WTC11 (cell line): Measurements from ENCODE around the gene CDH20. TPM values are rescaled to one million over a fixed set of nuclear protein-coding genes. Genes with fewer than 3 reads are reported as not detected.

Experiments used
- ATAC-seq: fragments of 200-7000 bp; cut with Tn5 transposase; 2 replicates; pipeline ENCODE4 v1.10.0; 2021; ENCODE audit warnings: mild to moderate bottlenecking, moderate library complexity
- CTCF ChIA-PET: fragments of 300-600 bp; sonication (Branson Sonifier 250); formaldehyde crosslinking; loops from one replicate; lab custom pipeline; 2021; ENCODE audit warnings: antibody characterized with exemption; lab: Charles Lee
- POLR2A ChIA-PET: fragments of 350-600 bp; sonication (Branson Sonifier 250); formaldehyde crosslinking; loops from one replicate; lab custom pipeline; 2021; ENCODE audit warnings: antibody characterized with exemption; lab: Charles Lee
- DNase-seq: peaks from one replicate; pipeline ENCODE4 v3.0.0; 2021; ENCODE audit warnings: low spot score
- H3K27ac Mint-ChIP-seq: 2 replicates; pipeline ENCODE4 v1.8.0; 2021; ENCODE audit warnings: mixed read lengths
- H3K27me3 Mint-ChIP-seq: 2 replicates; pipeline ENCODE4 v1.8.0; 2021; ENCODE audit warnings: low read depth, mild to moderate bottlenecking, moderate library complexity, mixed read lengths
- H3K36me3 Mint-ChIP-seq: 2 replicates; pipeline ENCODE4 v1.8.0; 2021; ENCODE audit warnings: mixed read lengths
- H3K4me1 Mint-ChIP-seq: 2 replicates; pipeline ENCODE4 v1.8.0; 2022; ENCODE audit warnings: mixed read lengths
- H3K4me3 Mint-ChIP-seq: 2 replicates; pipeline ENCODE4 v1.8.0; 2021; ENCODE audit warnings: mild to moderate bottlenecking, moderate library complexity, mixed read lengths
- H3K9me3 Mint-ChIP-seq: 2 replicates; pipeline ENCODE4 v1.8.0; 2021; ENCODE audit warnings: mixed read lengths
- EMX1 ChIP-seq: fragments of 250-450 bp; sonication (Bioruptor Pico); IDR thresholded peaks from 2 replicates; pipeline ENCODE4 v1.8.0; 2021; ENCODE audit warnings: mild to moderate bottlenecking
- ESRRA ChIP-seq: sonication (generic); formaldehyde crosslinking; IDR thresholded peaks from 2 replicates; pipeline ENCODE4 v1.8.1; 2022; ENCODE audit warnings: mild to moderate bottlenecking, missing genetic modification reagents, borderline replicate concordance
- HMGA2 ChIP-seq: fragments of 250-450 bp; sonication (Bioruptor Pico); IDR thresholded peaks from 2 replicates; pipeline ENCODE4 v1.4.0; 2021; ENCODE audit warnings: mild to moderate bottlenecking, moderate library complexity
- JAZF1 ChIP-seq: fragments of 250-450 bp; sonication (Bioruptor Pico); IDR thresholded peaks from 2 replicates; pipeline ENCODE4 v1.9.0; 2021; ENCODE audit warnings: moderate library complexity, mild to moderate bottlenecking, inconsistent platforms
- NFYB ChIP-seq: sonication (generic); formaldehyde crosslinking; conservative IDR thresholded peaks from 2 replicates; pipeline ENCODE4 v1.8.0; 2022; ENCODE audit warnings: low read depth, missing genetic modification reagents
- OVOL2 ChIP-seq: fragments of 250-450 bp; sonication (Bioruptor Pico); IDR thresholded peaks from 2 replicates; pipeline ENCODE4 v1.9.0; 2021; ENCODE audit warnings: mild to moderate bottlenecking, borderline replicate concordance
- TEAD4 ChIP-seq: sonication (generic); formaldehyde crosslinking; IDR thresholded peaks from 2 replicates; pipeline ENCODE4 v1.8.0; 2022; ENCODE audit warnings: mild to moderate bottlenecking, missing genetic modification reagents
- ZNF121 ChIP-seq: sonication (generic); formaldehyde crosslinking; IDR thresholded peaks from 2 replicates; pipeline ENCODE4 v1.8.0; 2023; ENCODE audit warnings: missing genetic modification reagents
- ZNF396 ChIP-seq: fragments of 250-450 bp; sonication (Bioruptor Pico); IDR thresholded peaks from 2 replicates; pipeline ENCODE4 v1.8.0; 2021; ENCODE audit warnings: mild to moderate bottlenecking, moderate library complexity, borderline replicate concordance
- ZNF671 ChIP-seq: fragments of 250-450 bp; sonication (Bioruptor Pico); IDR thresholded peaks from 2 replicates; pipeline ENCODE4 v1.8.0; 2021; ENCODE audit warnings: mild to moderate bottlenecking
- total RNA-seq: library from RNA; stranded (reverse); gene quantifications from 3 replicates; pipeline ENCODE4 v1.2.3, GENCODE V29; 2021
- TF ChIP-seq, protein P1 (sequence below): sonication (generic); formaldehyde crosslinking; IDR thresholded peaks from 2 replicates; pipeline ENCODE4 v1.8.0; 2023; ENCODE audit warnings: mild to moderate bottlenecking, missing genetic modification reagents
- TF ChIP-seq, protein P2 (sequence below): sonication (generic); formaldehyde crosslinking; IDR thresholded peaks from 2 replicates; pipeline ENCODE4 v1.8.1; 2023; ENCODE audit warnings: mild to moderate bottlenecking, missing genetic modification reagents, borderline replicate concordance
- TF ChIP-seq, protein P3 (sequence below): sonication (generic); formaldehyde crosslinking; IDR thresholded peaks from 2 replicates; pipeline ENCODE4 v1.8.0; 2023; ENCODE audit warnings: missing genetic modification reagents, mild to moderate bottlenecking, borderline replicate concordance
- TF ChIP-seq, protein P4 (sequence below): sonication (generic); formaldehyde crosslinking; IDR thresholded peaks from 2 replicates; pipeline ENCODE4 v1.8.1; 2023; ENCODE audit warnings: mild to moderate bottlenecking, moderate library complexity, missing genetic modification reagents

Gene CDH20
- total RNA-seq, 1 experiment from 2014 or later: 0.39 TPM

- no peaks in the 10 kb centered on the region for H3K9me3 Mint-ChIP-seq
- no peaks in the 10 kb centered on the region for H3K27me3 Mint-ChIP-seq
- TF ChIP-seq, protein P1, sequence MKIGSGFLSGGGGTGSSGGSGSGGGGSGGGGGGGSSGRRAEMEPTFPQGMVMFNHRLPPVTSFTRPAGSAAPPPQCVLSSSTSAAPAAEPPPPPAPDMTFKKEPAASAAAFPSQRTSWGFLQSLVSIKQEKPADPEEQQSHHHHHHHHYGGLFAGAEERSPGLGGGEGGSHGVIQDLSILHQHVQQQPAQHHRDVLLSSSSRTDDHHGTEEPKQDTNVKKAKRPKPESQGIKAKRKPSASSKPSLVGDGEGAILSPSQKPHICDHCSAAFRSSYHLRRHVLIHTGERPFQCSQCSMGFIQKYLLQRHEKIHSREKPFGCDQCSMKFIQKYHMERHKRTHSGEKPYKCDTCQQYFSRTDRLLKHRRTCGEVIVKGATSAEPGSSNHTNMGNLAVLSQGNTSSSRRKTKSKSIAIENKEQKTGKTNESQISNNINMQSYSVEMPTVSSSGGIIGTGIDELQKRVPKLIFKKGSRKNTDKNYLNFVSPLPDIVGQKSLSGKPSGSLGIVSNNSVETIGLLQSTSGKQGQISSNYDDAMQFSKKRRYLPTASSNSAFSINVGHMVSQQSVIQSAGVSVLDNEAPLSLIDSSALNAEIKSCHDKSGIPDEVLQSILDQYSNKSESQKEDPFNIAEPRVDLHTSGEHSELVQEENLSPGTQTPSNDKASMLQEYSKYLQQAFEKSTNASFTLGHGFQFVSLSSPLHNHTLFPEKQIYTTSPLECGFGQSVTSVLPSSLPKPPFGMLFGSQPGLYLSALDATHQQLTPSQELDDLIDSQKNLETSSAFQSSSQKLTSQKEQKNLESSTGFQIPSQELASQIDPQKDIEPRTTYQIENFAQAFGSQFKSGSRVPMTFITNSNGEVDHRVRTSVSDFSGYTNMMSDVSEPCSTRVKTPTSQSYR (CRISPR knock-in tag): no peak
- CTCF ChIA-PET: no interaction called here
- no peaks in the 10 kb centered on the region for H3K36me3 Mint-ChIP-seq
- no peak overlapping the region for H3K4me3 Mint-ChIP-seq
- no peaks in the 10 kb centered on the region for H3K4me1 Mint-ChIP-seq
- DNase-seq: no peak
- no peak overlapping the region for H3K27ac Mint-ChIP-seq
- ATAC-seq: peak; percentile 74
- POLR2A ChIA-PET: no interaction called here
Measured at GRCh38 chr18:61466736-61467135, 133.5 kb downstream of the CDH20 start.

GRCh38 chr18:61470031-61470674 is 136.9 kb downstream of the CDH20 start:
- no peak overlapping the region for H3K4me3 Mint-ChIP-seq
- CTCF ChIA-PET: no interaction called here
- ATAC-seq (no peak), DNase-seq (no peak)
- no peaks in the 10 kb centered on the region for H3K36me3 Mint-ChIP-seq
- H3K4me1 Mint-ChIP-seq: peaks cover 5% of the 10 kb centered on the region
- TF ChIP-seq JAZF1 (CRISPR knock-in tag) (no peak), ZNF121 (CRISPR knock-in tag) (no peak), NFYB (CRISPR knock-in tag) (no peak), TEAD4 (CRISPR knock-in tag) (no peak), HMGA2 (CRISPR knock-in tag) (no peak), OVOL2 (CRISPR knock-in tag) (no peak)
- TF ChIP-seq, protein P2, sequence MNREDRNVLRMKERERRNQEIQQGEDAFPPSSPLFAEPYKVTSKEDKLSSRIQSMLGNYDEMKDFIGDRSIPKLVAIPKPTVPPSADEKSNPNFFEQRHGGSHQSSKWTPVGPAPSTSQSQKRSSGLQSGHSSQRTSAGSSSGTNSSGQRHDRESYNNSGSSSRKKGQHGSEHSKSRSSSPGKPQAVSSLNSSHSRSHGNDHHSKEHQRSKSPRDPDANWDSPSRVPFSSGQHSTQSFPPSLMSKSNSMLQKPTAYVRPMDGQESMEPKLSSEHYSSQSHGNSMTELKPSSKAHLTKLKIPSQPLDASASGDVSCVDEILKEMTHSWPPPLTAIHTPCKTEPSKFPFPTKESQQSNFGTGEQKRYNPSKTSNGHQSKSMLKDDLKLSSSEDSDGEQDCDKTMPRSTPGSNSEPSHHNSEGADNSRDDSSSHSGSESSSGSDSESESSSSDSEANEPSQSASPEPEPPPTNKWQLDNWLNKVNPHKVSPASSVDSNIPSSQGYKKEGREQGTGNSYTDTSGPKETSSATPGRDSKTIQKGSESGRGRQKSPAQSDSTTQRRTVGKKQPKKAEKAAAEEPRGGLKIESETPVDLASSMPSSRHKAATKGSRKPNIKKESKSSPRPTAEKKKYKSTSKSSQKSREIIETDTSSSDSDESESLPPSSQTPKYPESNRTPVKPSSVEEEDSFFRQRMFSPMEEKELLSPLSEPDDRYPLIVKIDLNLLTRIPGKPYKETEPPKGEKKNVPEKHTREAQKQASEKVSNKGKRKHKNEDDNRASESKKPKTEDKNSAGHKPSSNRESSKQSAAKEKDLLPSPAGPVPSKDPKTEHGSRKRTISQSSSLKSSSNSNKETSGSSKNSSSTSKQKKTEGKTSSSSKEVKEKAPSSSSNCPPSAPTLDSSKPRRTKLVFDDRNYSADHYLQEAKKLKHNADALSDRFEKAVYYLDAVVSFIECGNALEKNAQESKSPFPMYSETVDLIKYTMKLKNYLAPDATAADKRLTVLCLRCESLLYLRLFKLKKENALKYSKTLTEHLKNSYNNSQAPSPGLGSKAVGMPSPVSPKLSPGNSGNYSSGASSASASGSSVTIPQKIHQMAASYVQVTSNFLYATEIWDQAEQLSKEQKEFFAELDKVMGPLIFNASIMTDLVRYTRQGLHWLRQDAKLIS: no peak
- no peaks in the 10 kb centered on the region for H3K9me3 Mint-ChIP-seq
- no peaks in the 10 kb centered on the region; the same call in 1 of the 2 replicates for H3K27me3 Mint-ChIP-seq
- POLR2A ChIA-PET: interaction anchor here (0.6 kb wide), 1 partner anchor 70 kb away, joined by 3 read pairs; no protein-coding TSS in a partner anchor
- no peak overlapping the region for H3K27ac Mint-ChIP-seq

DNA sequence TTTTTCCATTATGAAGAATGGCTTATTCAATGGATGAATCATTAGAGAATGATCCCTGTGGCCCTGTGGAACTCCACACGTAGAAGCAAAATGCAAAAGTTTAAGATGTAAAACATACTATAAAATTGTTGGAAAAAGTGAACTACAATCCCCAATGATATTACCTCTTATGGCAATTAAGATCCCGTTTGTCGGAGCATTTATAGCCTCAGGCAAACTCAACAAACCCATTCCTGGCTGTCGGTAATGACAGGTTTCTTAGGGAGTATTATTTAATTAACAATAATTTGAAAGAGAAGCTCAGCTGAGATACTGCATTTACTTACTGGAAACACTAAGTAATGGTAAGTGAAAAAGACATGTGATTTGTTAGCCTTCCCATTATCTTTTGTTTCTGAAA is 138.3 kb downstream of the CDH20 start:
- H3K27me3 Mint-ChIP-seq: no peaks in the 10 kb centered on the region; the same call in 1 of the 2 replicates
- TF ChIP-seq, protein P3, sequence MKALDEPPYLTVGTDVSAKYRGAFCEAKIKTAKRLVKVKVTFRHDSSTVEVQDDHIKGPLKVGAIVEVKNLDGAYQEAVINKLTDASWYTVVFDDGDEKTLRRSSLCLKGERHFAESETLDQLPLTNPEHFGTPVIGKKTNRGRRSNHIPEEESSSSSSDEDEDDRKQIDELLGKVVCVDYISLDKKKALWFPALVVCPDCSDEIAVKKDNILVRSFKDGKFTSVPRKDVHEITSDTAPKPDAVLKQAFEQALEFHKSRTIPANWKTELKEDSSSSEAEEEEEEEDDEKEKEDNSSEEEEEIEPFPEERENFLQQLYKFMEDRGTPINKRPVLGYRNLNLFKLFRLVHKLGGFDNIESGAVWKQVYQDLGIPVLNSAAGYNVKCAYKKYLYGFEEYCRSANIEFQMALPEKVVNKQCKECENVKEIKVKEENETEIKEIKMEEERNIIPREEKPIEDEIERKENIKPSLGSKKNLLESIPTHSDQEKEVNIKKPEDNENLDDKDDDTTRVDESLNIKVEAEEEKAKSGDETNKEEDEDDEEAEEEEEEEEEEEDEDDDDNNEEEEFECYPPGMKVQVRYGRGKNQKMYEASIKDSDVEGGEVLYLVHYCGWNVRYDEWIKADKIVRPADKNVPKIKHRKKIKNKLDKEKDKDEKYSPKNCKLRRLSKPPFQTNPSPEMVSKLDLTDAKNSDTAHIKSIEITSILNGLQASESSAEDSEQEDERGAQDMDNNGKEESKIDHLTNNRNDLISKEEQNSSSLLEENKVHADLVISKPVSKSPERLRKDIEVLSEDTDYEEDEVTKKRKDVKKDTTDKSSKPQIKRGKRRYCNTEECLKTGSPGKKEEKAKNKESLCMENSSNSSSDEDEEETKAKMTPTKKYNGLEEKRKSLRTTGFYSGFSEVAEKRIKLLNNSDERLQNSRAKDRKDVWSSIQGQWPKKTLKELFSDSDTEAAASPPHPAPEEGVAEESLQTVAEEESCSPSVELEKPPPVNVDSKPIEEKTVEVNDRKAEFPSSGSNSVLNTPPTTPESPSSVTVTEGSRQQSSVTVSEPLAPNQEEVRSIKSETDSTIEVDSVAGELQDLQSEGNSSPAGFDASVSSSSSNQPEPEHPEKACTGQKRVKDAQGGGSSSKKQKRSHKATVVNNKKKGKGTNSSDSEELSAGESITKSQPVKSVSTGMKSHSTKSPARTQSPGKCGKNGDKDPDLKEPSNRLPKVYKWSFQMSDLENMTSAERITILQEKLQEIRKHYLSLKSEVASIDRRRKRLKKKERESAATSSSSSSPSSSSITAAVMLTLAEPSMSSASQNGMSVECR: no peak
- TF ChIP-seq, protein P4, sequence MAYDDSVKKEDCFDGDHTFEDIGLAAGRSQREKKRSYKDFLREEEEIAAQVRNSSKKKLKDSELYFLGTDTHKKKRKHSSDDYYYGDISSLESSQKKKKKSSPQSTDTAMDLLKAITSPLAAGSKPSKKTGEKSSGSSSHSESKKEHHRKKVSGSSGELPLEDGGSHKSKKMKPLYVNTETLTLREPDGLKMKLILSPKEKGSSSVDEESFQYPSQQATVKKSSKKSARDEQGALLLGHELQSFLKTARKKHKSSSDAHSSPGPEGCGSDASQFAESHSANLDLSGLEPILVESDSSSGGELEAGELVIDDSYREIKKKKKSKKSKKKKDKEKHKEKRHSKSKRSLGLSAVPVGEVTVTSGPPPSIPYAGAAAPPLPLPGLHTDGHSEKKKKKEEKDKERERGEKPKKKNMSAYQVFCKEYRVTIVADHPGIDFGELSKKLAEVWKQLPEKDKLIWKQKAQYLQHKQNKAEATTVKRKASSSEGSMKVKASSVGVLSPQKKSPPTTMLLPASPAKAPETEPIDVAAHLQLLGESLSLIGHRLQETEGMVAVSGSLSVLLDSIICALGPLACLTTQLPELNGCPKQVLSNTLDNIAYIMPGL (CRISPR knock-in tag): no peak
- TF ChIP-seq ZNF671 (CRISPR knock-in tag): no peak
- no peak for TF ChIP-seq JAZF1 (CRISPR knock-in tag)
- TF ChIP-seq ZNF396 (CRISPR knock-in tag): no peak
- no peak for TF ChIP-seq HMGA2 (CRISPR knock-in tag)
- TF ChIP-seq EMX1 (CRISPR knock-in tag): no peak
- TF ChIP-seq OVOL2 (CRISPR knock-in tag): no peak
- no peak for TF ChIP-seq ESRRA (CRISPR knock-in tag)
- no peak overlapping the region for H3K27ac Mint-ChIP-seq
- H3K9me3 Mint-ChIP-seq: no peaks in the 10 kb centered on the region
- H3K36me3 Mint-ChIP-seq: no peaks in the 10 kb centered on the region
- H3K4me1 Mint-ChIP-seq: peaks cover 5% of the 10 kb centered on the region
- CTCF ChIA-PET: no interaction called here
- POLR2A ChIA-PET: no interaction called here
- H3K4me3 Mint-ChIP-seq: no peak overlapping the region
- ATAC-seq: no peak
- DNase-seq: no peak
